ENCODE results near the gene FNIP1.
"Not testable (repeated sequence)": the region's sequence is repeated elsewhere in the genome, so short reads cannot be mapped to it uniquely, and the experiment has no call there.

The FNIP1 gene

GRCh38 chr5:131682826-131683225, 114.0 kb downstream of the FNIP1 start:
- no peak for DNase-seq

- no peak for DNase-seq
Observed at GRCh38 chr5:131682175-131682574, 114.6 kb downstream of the FNIP1 start.

GRCh38 chr5:131679911-131680310, 116.9 kb downstream of the FNIP1 start:
- DNase-seq: no peak

GRCh38 chr5:131678273-131678672, 118.5 kb downstream of the FNIP1 start:
- DNase-seq: not testable (repeated sequence)

- DNase-seq: no peak
Observed at GRCh38 chr5:131677115-131677514, 119.7 kb downstream of the FNIP1 start.

- DNase-seq: no peak
Observed at GRCh38 chr5:131672776-131673175, 124.0 kb downstream of the FNIP1 start.

GRCh38 chr5:131671994-131672655, 124.7 kb downstream of the FNIP1 start:
- DNase-seq: no peak

- DNase-seq: no peak
Observed at GRCh38 chr5:131671409-131671808, 125.4 kb downstream of the FNIP1 start.

- no peak for DNase-seq
Observed at GRCh38 chr5:131664929-131665328, 131.9 kb downstream of the FNIP1 start.

GRCh38 chr5:131661933-131662332, 134.9 kb downstream of the FNIP1 start:
- DNase-seq: no peak

GRCh38 chr5:131659841-131660240, 137.0 kb downstream of the FNIP1 start:
- DNase-seq: no peak

- DNase-seq: no peak
Observed at GRCh38 chr5:131659290-131659689, 137.5 kb downstream of the FNIP1 start.

GRCh38 chr5:131654776-131655175, 142.0 kb downstream of the FNIP1 start:
- DNase-seq: no peak

GRCh38 chr5:131654309-131654708, 142.5 kb downstream of the FNIP1 start:
- DNase-seq: no peak

GRCh38 chr5:131649161-131649560, 147.7 kb downstream of the FNIP1 start:
- no peak for DNase-seq

GRCh38 chr5:131647048-131647769, 149.6 kb downstream of the FNIP1 start:
- no peak for DNase-seq

- no peak for DNase-seq
Observed at GRCh38 chr5:131644822-131645221, 152.0 kb downstream of the FNIP1 start.

GRCh38 chr5:131644370-131644769, 152.4 kb downstream of the FNIP1 start:
- DNase-seq: no peak

GRCh38 chr5:131641494-131641893, 155.3 kb downstream of the FNIP1 start:
- no peak for DNase-seq

GRCh38 chr5:131640043-131640856, 156.6 kb downstream of the FNIP1 start:
- DNase-seq: no peak

- DNase-seq: no peak
Observed at GRCh38 chr5:131639148-131639547, 157.7 kb downstream of the FNIP1 start.

- no peak for DNase-seq
Observed at GRCh38 chr5:131637694-131638093, 159.1 kb downstream of the FNIP1 start.

- peak; percentile 26 for DNase-seq
Observed at GRCh38 chr5:131635684-131636572, 160.9 kb downstream of the FNIP1 start.

Data from DMS79 treated with DMSO at 0.1 percent for 48 hours (cell line).